Activated T-cell treated with anti-CD3 and anti-CD28 coated beads, Interleukin-2, amount 50 U/mL, for 4 hours (primary cell): ENCODE measurements around the gene CACNG8. TPM values are rescaled to one million over a fixed set of nuclear protein-coding genes. Genes with fewer than 3 reads are reported as not detected.
"Not testable (repeated sequence)": the region's sequence is repeated elsewhere in the genome, so short reads cannot be mapped to it uniquely, and the experiment has no call there.

Experiments
- ATAC-seq, 2 donors: fragments of 200-7000 bp; cut with Tn5 transposase; one replicate each; pipeline ENCODE4 v1.10.0; 2021
- DNase-seq: peaks from one replicate; pipeline ENCODE4 v3.0.0-alpha.2; 2020
- H3K27me3 Mint-ChIP-seq: one replicate; pipeline ENCODE4 v1.8.0; 2021; ENCODE audit warnings: low read depth, mixed read lengths
- H3K36me3 Mint-ChIP-seq: one replicate; pipeline ENCODE4 v1.8.0; 2022; ENCODE audit warnings: mixed read lengths; ENCODE audit not compliant: insufficient read depth
- H3K4me1 Mint-ChIP-seq: one replicate; pipeline ENCODE4 v1.8.0; 2021; ENCODE audit warnings: low read depth, mixed read lengths
- H3K4me3 Mint-ChIP-seq: one replicate; pipeline ENCODE4 v1.8.0; 2021; ENCODE audit warnings: mild to moderate bottlenecking, moderate library complexity, mixed read lengths
- H3K9me3 Mint-ChIP-seq: one replicate; pipeline ENCODE4 v1.8.0; 2021; ENCODE audit warnings: mixed read lengths
- total RNA-seq, 3 donors: library from RNA; stranded (reverse); gene quantifications; one replicate each; pipeline ENCODE4 v1.2.1, GENCODE V29; 2021

CACNG8 gene
- total RNA-seq, 3 donors from 2014 or later: not detected

- H3K27me3 Mint-ChIP-seq: peaks cover 43% of the 10 kb centered on the region
- no peaks in the 10 kb centered on the region for H3K9me3 Mint-ChIP-seq
- ATAC-seq (no peak), DNase-seq (no peak)
- H3K4me1 Mint-ChIP-seq: no peaks in the 10 kb centered on the region
- H3K36me3 Mint-ChIP-seq: no peaks in the 10 kb centered on the region
- no peak overlapping the region for H3K4me3 Mint-ChIP-seq
Observed at GRCh38 chr19:54024660-54025059, 61.9 kb downstream of the CACNG8 start.

GRCh38 chr19:54026656-54027055 is 63.9 kb downstream of the CACNG8 start:
- DNase-seq (no peak), ATAC-seq (no peak)
- H3K9me3 Mint-ChIP-seq: no peaks in the 10 kb centered on the region
- no peak overlapping the region for H3K4me3 Mint-ChIP-seq
- H3K36me3 Mint-ChIP-seq: no peaks in the 10 kb centered on the region
- H3K4me1 Mint-ChIP-seq: no peaks in the 10 kb centered on the region
- H3K27me3 Mint-ChIP-seq: peaks cover 45% of the 10 kb centered on the region

GRCh38 chr19:54029301-54029700 is 66.6 kb downstream of the CACNG8 start:
- Mint-ChIP-seq H3K9me3 (no peaks in the 10 kb centered on the region), H3K27me3 (peaks cover 31% of the 10 kb centered on the region), H3K36me3 (no peaks in the 10 kb centered on the region), H3K4me1 (no peaks in the 10 kb centered on the region), H3K4me3 (no peak overlapping the region)
- no peak for ATAC-seq
- DNase-seq: no peak

- Mint-ChIP-seq H3K27me3 (peaks cover 30% of the 10 kb centered on the region), H3K4me1 (no peaks in the 10 kb centered on the region), H3K36me3 (no peaks in the 10 kb centered on the region), H3K9me3 (no peaks in the 10 kb centered on the region), H3K4me3 (no peak overlapping the region)
- ATAC-seq (no peak), DNase-seq (peak; percentile 49)
Observed at GRCh38 chr19:54029930-54030490, 67.3 kb downstream of the CACNG8 start.

GRCh38 chr19:54030895-54031586 is 68.3 kb downstream of the CACNG8 start:
- Mint-ChIP-seq H3K4me3 (no peak overlapping the region), H3K36me3 (no peaks in the 10 kb centered on the region), H3K9me3 (no peaks in the 10 kb centered on the region), H3K4me1 (no peaks in the 10 kb centered on the region), H3K27me3 (peaks cover 32% of the 10 kb centered on the region)
- ATAC-seq: no peak
- no peak for DNase-seq

GRCh38 chr19:54035215-54036178 is 72.8 kb downstream of the CACNG8 start:
- Mint-ChIP-seq H3K27me3 (peaks cover 28% of the 10 kb centered on the region), H3K4me3 (no peak overlapping the region), H3K4me1 (no peaks in the 10 kb centered on the region), H3K9me3 (no peaks in the 10 kb centered on the region), H3K36me3 (no peaks in the 10 kb centered on the region)
- DNase-seq (no peak), ATAC-seq (no peak)

- H3K4me1 Mint-ChIP-seq, H3K9me3 Mint-ChIP-seq, H3K36me3 Mint-ChIP-seq, ATAC-seq, DNase-seq, H3K4me3 Mint-ChIP-seq: not testable (repeated sequence)
- H3K27me3 Mint-ChIP-seq: peaks cover 22% of the 10 kb centered on the region
Observed at GRCh38 chr19:54036542-54036941, 73.8 kb downstream of the CACNG8 start.

Other genes with a start within 250 kb of the CACNG8 start
- not detected for gene NLRP12, start 138.6 kb upstream of the CACNG8 start, total RNA-seq
- 10 to 100 TPM; 11.3 to 12.0 (median 11.6) TPM for gene MYADM, start 95.1 kb upstream of the CACNG8 start, total RNA-seq
- gene PRKCG, start 80.7 kb upstream of the CACNG8 start, total RNA-seq: not detected
- not detected for gene CACNG7, start 53.7 kb upstream of the CACNG8 start, total RNA-seq
- gene CACNG6, start 28.7 kb downstream of the CACNG8 start, total RNA-seq: not detected
- gene VSTM1, start 101.0 kb downstream of the CACNG8 start, total RNA-seq: not detected
- gene TARM1, start 118.4 kb downstream of the CACNG8 start, total RNA-seq: not detected
- gene OSCAR, start 137.9 kb downstream of the CACNG8 start, total RNA-seq: under 1 TPM in 1 of 3 donors, not detected in 2; 0.11 TPM
- gene NDUFA3, start 139.9 kb downstream of the CACNG8 start, total RNA-seq: 100 to 1,000 TPM; 118 to 170 (median 140) TPM
- gene TFPT, start 152.7 kb downstream of the CACNG8 start, total RNA-seq: 10 to 100 TPM; 32.1 to 33.8 (median 33.0) TPM
- gene PRPF31, start 152.8 kb downstream of the CACNG8 start, total RNA-seq: 100 to 1,000 TPM; 154 to 180 (median 161) TPM
- gene CNOT3, start 174.8 kb downstream of the CACNG8 start, total RNA-seq: 100 to 1,000 TPM in 2 of 3 donors, 10 to 100 TPM in 1; 90.8 to 102 (median 100) TPM
- gene LENG1, start 196.8 kb downstream of the CACNG8 start, total RNA-seq: 1 to 10 TPM; 5.6 to 9.7 (median 9.2) TPM
- gene TMC4, start 210.2 kb downstream of the CACNG8 start, total RNA-seq: under 1 TPM; 0.63 to 0.98 (median 0.79) TPM
- 100 to 1,000 TPM in 2 of 3 donors, 10 to 100 TPM in 1; 96.3 to 122 (median 108) TPM for gene MBOAT7, start 226.6 kb downstream of the CACNG8 start, total RNA-seq
- 10 to 100 TPM; 22.7 to 29.1 (median 25.9) TPM for gene TSEN34, start 228.4 kb downstream of the CACNG8 start, total RNA-seq
- 1,000 to 10,000 TPM; 2,430 to 2,508 (median 2,489) TPM for gene RPS9, start 237.9 kb downstream of the CACNG8 start, total RNA-seq